Endothelial cell (in vitro differentiated cells): ENCODE results near the gene YAF2. TPM values are rescaled to one million over a fixed set of nuclear protein-coding genes. Genes with fewer than 3 reads are reported as not detected.

Experiments
- DNase-seq: peaks from one replicate; pipeline ENCODE4 v3.0.0; 2021; ENCODE audit warnings: low spot score
- H3K27ac Mint-ChIP-seq: one replicate; pipeline ENCODE4 v1.8.0; 2021; ENCODE audit warnings: mixed read lengths, inconsistent platforms; ENCODE audit not compliant: unreplicated experiment
- H3K27me3 Mint-ChIP-seq: one replicate; pipeline ENCODE4 v1.8.0; 2021; ENCODE audit warnings: mild to moderate bottlenecking, moderate library complexity, mixed read lengths, inconsistent platforms; ENCODE audit not compliant: unreplicated experiment
- H3K36me3 Mint-ChIP-seq: one replicate; pipeline ENCODE4 v1.8.0; 2021; ENCODE audit warnings: mild to moderate bottlenecking, low read depth, mixed read lengths, inconsistent platforms; ENCODE audit not compliant: unreplicated experiment
- H3K4me1 Mint-ChIP-seq: one replicate; pipeline ENCODE4 v1.8.0; 2021; ENCODE audit warnings: mild to moderate bottlenecking, mixed read lengths, inconsistent platforms; ENCODE audit not compliant: unreplicated experiment
- H3K4me3 Mint-ChIP-seq: one replicate; pipeline ENCODE4 v1.8.0; 2021; ENCODE audit warnings: mild to moderate bottlenecking, mixed read lengths, inconsistent platforms; ENCODE audit not compliant: unreplicated experiment
- H3K9me3 Mint-ChIP-seq: one replicate; pipeline ENCODE4 v1.8.0; 2021; ENCODE audit warnings: mixed read lengths, inconsistent platforms; ENCODE audit not compliant: unreplicated experiment
- total RNA-seq: library from RNA; stranded (reverse); fragmentation: NEBNext Ultra II Directional; extraction: Animal tissue kit (Norgen Biotek cat#: 25700); gene quantifications from one replicate; pipeline ENCODE4 v1.2.1, GENCODE V29; 2021; ENCODE audit not compliant: unreplicated experiment
- TF ChIP-seq, protein P1 (sequence below): fragments of 200-600 bp; sonication (generic); IDR thresholded peaks from one replicate; pipeline ENCODE4 v1.5.0; 2021; ENCODE audit warnings: antibody characterized with exemption; ENCODE audit not compliant: unreplicated experiment

Gene YAF2
- total RNA-seq, 1 donor from 2014 or later = 23.2 TPM

DNA sequence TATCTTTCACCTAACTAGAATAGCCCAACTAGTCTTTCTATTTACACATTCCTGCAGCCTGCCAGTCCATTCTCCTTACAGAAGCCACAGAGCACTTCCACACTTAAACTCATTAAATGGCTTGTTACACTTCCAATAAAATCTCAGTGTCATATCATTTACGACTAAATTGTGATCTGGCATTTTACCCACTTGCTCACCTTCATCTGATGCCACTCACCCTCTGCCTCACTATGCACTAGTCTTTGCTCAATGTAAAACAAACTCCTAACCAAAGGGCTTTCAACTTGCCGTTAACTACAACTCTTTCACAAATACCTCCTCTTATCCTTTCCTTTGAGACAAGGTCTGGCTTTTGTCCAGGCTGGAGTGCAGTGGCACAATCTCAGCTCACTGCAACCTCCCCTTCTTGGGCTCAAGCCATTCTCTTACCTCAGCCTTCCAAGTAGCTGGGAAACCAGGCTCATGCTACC lies 24.1 kb downstream of the YAF2 start:
- H3K4me3 Mint-ChIP-seq = no peak overlapping the region
- H3K27me3 Mint-ChIP-seq = no peaks in the 10 kb centered on the region
- DNase-seq = no peak
- no peaks in the 10 kb centered on the region for H3K4me1 Mint-ChIP-seq
- no peaks in the 10 kb centered on the region for H3K9me3 Mint-ChIP-seq
- TF ChIP-seq, protein P1, sequence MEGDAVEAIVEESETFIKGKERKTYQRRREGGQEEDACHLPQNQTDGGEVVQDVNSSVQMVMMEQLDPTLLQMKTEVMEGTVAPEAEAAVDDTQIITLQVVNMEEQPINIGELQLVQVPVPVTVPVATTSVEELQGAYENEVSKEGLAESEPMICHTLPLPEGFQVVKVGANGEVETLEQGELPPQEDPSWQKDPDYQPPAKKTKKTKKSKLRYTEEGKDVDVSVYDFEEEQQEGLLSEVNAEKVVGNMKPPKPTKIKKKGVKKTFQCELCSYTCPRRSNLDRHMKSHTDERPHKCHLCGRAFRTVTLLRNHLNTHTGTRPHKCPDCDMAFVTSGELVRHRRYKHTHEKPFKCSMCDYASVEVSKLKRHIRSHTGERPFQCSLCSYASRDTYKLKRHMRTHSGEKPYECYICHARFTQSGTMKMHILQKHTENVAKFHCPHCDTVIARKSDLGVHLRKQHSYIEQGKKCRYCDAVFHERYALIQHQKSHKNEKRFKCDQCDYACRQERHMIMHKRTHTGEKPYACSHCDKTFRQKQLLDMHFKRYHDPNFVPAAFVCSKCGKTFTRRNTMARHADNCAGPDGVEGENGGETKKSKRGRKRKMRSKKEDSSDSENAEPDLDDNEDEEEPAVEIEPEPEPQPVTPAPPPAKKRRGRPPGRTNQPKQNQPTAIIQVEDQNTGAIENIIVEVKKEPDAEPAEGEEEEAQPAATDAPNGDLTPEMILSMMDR = no peak
- no peaks in the 10 kb centered on the region for H3K36me3 Mint-ChIP-seq
- H3K27ac Mint-ChIP-seq = no peak overlapping the region

GRCh38 chr12:42213023-42213422 lies 25.0 kb downstream of the YAF2 start:
- Mint-ChIP-seq H3K4me1 (no peaks in the 10 kb centered on the region), H3K27ac (no peak overlapping the region), H3K36me3 (no peaks in the 10 kb centered on the region), H3K9me3 (no peaks in the 10 kb centered on the region), H3K27me3 (no peaks in the 10 kb centered on the region), H3K4me3 (no peak overlapping the region)
- TF ChIP-seq, protein P1 = no peak
- no peak for DNase-seq

- Mint-ChIP-seq H3K27me3 (no peaks in the 10 kb centered on the region), H3K4me1 (no peaks in the 10 kb centered on the region), H3K36me3 (no peaks in the 10 kb centered on the region), H3K4me3 (no peak overlapping the region), H3K27ac (no peak overlapping the region), H3K9me3 (no peaks in the 10 kb centered on the region)
- TF ChIP-seq, protein P1 = no peak
- DNase-seq = no peak
Measured at GRCh38 chr12:42208574-42208973, 29.5 kb downstream of the YAF2 start.

DNA sequence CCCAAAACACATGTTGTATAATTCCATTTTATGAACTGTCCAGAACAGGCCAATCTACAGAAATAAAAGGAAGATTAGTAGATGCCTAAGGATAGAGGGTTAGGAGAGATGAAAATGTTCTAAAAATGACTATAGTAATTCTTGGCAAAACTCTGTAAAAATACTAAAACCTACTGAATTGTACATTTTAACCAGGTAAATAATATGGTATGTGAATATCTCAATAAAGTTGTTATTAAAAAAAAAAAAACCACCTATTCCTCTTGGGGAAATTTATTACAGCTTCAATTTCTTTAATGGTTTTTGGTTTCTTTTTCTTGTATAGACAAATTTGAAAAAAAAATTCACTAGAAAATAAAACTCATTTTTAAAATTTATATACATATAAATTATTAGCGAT lies 33.2 kb downstream of the YAF2 start:
- Mint-ChIP-seq H3K36me3 (no peaks in the 10 kb centered on the region), H3K9me3 (no peaks in the 10 kb centered on the region), H3K27me3 (no peaks in the 10 kb centered on the region), H3K4me3 (no peak overlapping the region), H3K4me1 (no peaks in the 10 kb centered on the region), H3K27ac (no peak overlapping the region)
- TF ChIP-seq, protein P1 = no peak
- no peak for DNase-seq

GRCh38 chr12:42204362-42204761 lies 33.7 kb downstream of the YAF2 start:
- no peak overlapping the region for H3K4me3 Mint-ChIP-seq
- TF ChIP-seq, protein P1 = no peak
- H3K27me3 Mint-ChIP-seq = no peaks in the 10 kb centered on the region
- H3K27ac Mint-ChIP-seq = no peak overlapping the region
- no peak for DNase-seq
- no peaks in the 10 kb centered on the region for H3K9me3 Mint-ChIP-seq
- H3K4me1 Mint-ChIP-seq = no peaks in the 10 kb centered on the region
- H3K36me3 Mint-ChIP-seq = no peaks in the 10 kb centered on the region
